Loucy (cell line): ENCODE measurements around the gene KCNJ1.

Experiments
- H2AFZ ChIP-seq: fragments of 200-600 bp; sonication (generic); 2 replicates; pipeline ENCODE4 v1.6.0; 2016; ENCODE audit warnings: antibody characterized with exemption, mild to moderate bottlenecking, low read length, moderate library complexity
- H3F3A ChIP-seq: fragments of 200-600 bp; 2 replicates; pipeline ENCODE4 v1.6.0; 2016; ENCODE audit warnings: antibody characterized with exemption, low read depth, mild to moderate bottlenecking
- H3K27me3 ChIP-seq: fragments of 200-600 bp; sonication (generic); 2 replicates; pipeline ENCODE4 v1.6.1; 2014; ENCODE audit warnings: low read length, mild to moderate bottlenecking; ENCODE audit not compliant: insufficient read depth, poor library complexity, severe bottlenecking
- H3K36me3 ChIP-seq: fragments of 200-600 bp; sonication (generic); 2 replicates; pipeline ENCODE4 v1.6.1; 2016; ENCODE audit warnings: low read length; ENCODE audit not compliant: insufficient read depth
- H3K4me1 ChIP-seq: fragments of 200-600 bp; sonication (generic); 2 replicates; pipeline ENCODE4 v1.5.1; 2014; ENCODE audit warnings: low read length, mild to moderate bottlenecking; ENCODE audit not compliant: insufficient read depth, poor library complexity, severe bottlenecking
- H3K4me2 ChIP-seq: fragments of 200-600 bp; sonication (generic); 2 replicates; pipeline ENCODE4 v1.6.0; 2014; ENCODE audit warnings: antibody characterized with exemption, low read length, low read depth, mild to moderate bottlenecking; ENCODE audit not compliant: poor library complexity, severe bottlenecking
- H3K4me3 ChIP-seq: fragments of 200-600 bp; sonication (generic); 2 replicates; pipeline ENCODE4 v1.5.1; 2014; ENCODE audit warnings: low read length, mild to moderate bottlenecking, mixed read lengths; ENCODE audit not compliant: poor library complexity, severe bottlenecking
- H3K79me2 ChIP-seq: fragments of 200-600 bp; sonication (generic); 2 replicates; pipeline ENCODE4 v1.6.1; 2014; ENCODE audit warnings: low read length; ENCODE audit not compliant: insufficient read depth
- H3K9ac ChIP-seq: fragments of 200-600 bp; sonication (generic); 2 replicates; pipeline ENCODE4 v1.6.0; 2014; ENCODE audit warnings: mild to moderate bottlenecking, low read depth, low read length, moderate library complexity; ENCODE audit not compliant: poor library complexity, severe bottlenecking
- H3K9me2 ChIP-seq: fragments of 200-600 bp; sonication (generic); replicated peaks from 2 replicates; pipeline ENCODE4 v1.6.1; 2016; ENCODE audit warnings: low read depth, low read length, mixed read lengths
- H3K9me3 ChIP-seq: fragments of 200-600 bp; sonication (generic); 2 replicates; pipeline ENCODE4 v1.6.1; 2014; ENCODE audit warnings: mild to moderate bottlenecking, antibody characterized with exemption, low read length, low read depth; ENCODE audit not compliant: insufficient read depth
- H4K20me1 ChIP-seq: fragments of 200-600 bp; sonication (generic); 2 replicates; pipeline ENCODE4 v1.6.0; 2014; ENCODE audit warnings: antibody characterized with exemption, low read length, mild to moderate bottlenecking; ENCODE audit not compliant: insufficient read depth, poor library complexity, severe bottlenecking
- CTCF ChIP-seq: fragments of 200-600 bp; sonication (generic); conservative IDR thresholded peaks from 2 replicates; pipeline ENCODE4 v1.5.1; 2014; ENCODE audit warnings: mild to moderate bottlenecking, antibody characterized with exemption, low read length
- EZH2phosphoT487 ChIP-seq: fragments of 200-600 bp; IDR thresholded peaks from 2 replicates; pipeline ENCODE4 v1.6.1; 2018; ENCODE audit warnings: antibody characterized with exemption, mild to moderate bottlenecking, moderate library complexity, borderline replicate concordance

The KCNJ1 gene

DNA sequence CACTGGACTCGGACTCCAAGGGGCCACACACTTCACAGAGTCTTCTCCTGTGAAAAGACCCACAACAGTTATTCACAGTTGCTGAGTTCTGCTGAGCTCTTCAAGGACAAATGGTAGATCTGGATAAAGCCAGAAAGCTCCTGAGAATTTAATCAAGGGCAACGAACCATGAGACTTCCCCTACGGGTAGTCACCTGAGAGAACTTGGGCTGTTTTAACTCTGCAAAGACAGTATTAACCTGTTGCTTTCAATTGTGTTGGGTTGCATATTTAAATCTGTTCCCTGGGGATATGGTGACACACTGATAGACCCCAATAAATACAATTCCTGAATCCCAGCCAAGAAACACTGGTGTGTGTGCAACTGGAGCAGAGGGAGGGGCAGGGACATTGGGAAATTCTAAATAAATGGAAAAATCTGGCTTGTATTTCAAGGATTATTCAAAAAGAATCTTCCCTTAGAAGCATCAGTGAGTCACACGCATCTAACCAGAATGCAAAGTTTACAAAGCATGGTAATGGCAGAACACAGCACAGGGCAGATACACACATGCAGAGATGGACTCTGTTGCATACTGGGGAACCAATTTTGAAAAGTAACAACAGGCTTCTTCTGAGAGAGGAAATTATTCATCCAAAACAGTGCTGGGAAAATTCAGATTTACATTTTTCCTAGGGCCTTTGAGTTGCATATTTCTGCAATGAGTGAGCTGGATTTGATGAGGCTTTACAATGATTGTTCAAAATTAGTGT lies 4.0 kb downstream of the KCNJ1 start:
- TF ChIP-seq EZH2phosphoT487 (no peak), CTCF (no peak)

DNA sequence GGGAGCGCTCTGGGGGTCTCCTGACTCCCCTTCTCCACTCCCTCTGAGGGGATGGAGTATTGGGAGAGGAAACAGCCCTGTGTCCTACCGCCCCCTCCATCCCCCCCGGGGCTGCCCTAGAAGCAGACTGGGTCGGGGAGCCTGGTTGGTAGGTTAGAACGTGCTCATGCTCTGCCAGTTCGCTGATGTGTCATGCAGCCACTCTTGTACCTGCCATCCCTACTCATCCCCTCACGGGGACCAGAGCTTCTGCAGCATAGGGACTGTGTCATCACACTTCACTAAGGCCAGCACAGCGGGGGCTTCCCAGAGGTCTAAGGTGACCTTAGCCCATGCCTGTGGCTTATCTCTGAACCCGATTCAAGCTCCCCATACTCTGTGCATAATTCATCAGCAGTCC lies 4.7 kb downstream of the KCNJ1 start:
- H3K36me3 ChIP-seq: no peaks in the 10 kb centered on the region
- no peak overlapping the region for H3K4me3 ChIP-seq
- no peaks in the 10 kb centered on the region for H4K20me1 ChIP-seq
- H3K27me3 ChIP-seq: no peaks in the 10 kb centered on the region
- no peaks in the 10 kb centered on the region for H3K9me3 ChIP-seq
- H3F3A ChIP-seq: no peaks in the 10 kb centered on the region; the same call in 1 of the 2 replicates
- H2AFZ ChIP-seq: no peak overlapping the region
- H3K79me2 ChIP-seq: no peaks in the 10 kb centered on the region
- no peak overlapping the region for H3K9ac ChIP-seq
- no peak overlapping the region for H3K4me2 ChIP-seq
- TF ChIP-seq CTCF (no peak), EZH2phosphoT487 (no peak)
- H3K9me2 ChIP-seq: no peaks in the 10 kb centered on the region
- H3K4me1 ChIP-seq: no peaks in the 10 kb centered on the region

More for the DNA sequence above, 4.0 kb downstream of the KCNJ1 start:
- H3K4me3 ChIP-seq: no peak overlapping the region
- no peak overlapping the region for H3K4me2 ChIP-seq
- no peak overlapping the region for H3K9ac ChIP-seq
- H3K4me1 ChIP-seq: no peaks in the 10 kb centered on the region
- H3K9me3 ChIP-seq: no peaks in the 10 kb centered on the region
- no peaks in the 10 kb centered on the region for H4K20me1 ChIP-seq
- H3K27me3 ChIP-seq: no peaks in the 10 kb centered on the region
- no peaks in the 10 kb centered on the region for H3K36me3 ChIP-seq
- no peak overlapping the region for H2AFZ ChIP-seq
- no peaks in the 10 kb centered on the region; the same call in 1 of the 2 replicates for H3F3A ChIP-seq
- no peaks in the 10 kb centered on the region for H3K9me2 ChIP-seq
- no peaks in the 10 kb centered on the region for H3K79me2 ChIP-seq

- no peak overlapping the region for H3K4me3 ChIP-seq
- H3K79me2 ChIP-seq: no peaks in the 10 kb centered on the region
- H3K4me2 ChIP-seq: no peak overlapping the region
- H3K36me3 ChIP-seq: no peaks in the 10 kb centered on the region
- H3K9ac ChIP-seq: no peak overlapping the region
- no peak overlapping the region for H2AFZ ChIP-seq
- no peaks in the 10 kb centered on the region for H3K9me3 ChIP-seq
- no peaks in the 10 kb centered on the region for H3K9me2 ChIP-seq
- H4K20me1 ChIP-seq: no peaks in the 10 kb centered on the region
- TF ChIP-seq CTCF: no peak
- no peak for TF ChIP-seq EZH2phosphoT487
- H3K4me1 ChIP-seq: no peaks in the 10 kb centered on the region
- H3K27me3 ChIP-seq: no peaks in the 10 kb centered on the region
- H3F3A ChIP-seq: no peaks in the 10 kb centered on the region
Measured at GRCh38 chr11:128860571-128861361, 6.3 kb downstream of the KCNJ1 start.
